HUDEP-2 (cell line): Measurements from ENCODE around the gene MSX2.

ENCODE experiments used
- DNase-seq, 76 experiments: peaks; one replicate each; lab custom pipeline; 2025; ENCODE audit not compliant: unreplicated experiment in 76 of 76; lab: John Stamatoyannopoulos, UW

Gene MSX2

GRCh38 chr5:174765540-174765939 is 41.2 kb downstream of the MSX2 start:
- DNase-seq = no peak

GRCh38 chr5:174767670-174768069 is 43.3 kb downstream of the MSX2 start:
- no peak for DNase-seq

GRCh38 chr5:174769005-174769404 is 44.6 kb downstream of the MSX2 start:
- no peak for DNase-seq

GRCh38 chr5:174773371-174773770 is 49.0 kb downstream of the MSX2 start:
- DNase-seq = no peak

GRCh38 chr5:174775081-174775480 is 50.7 kb downstream of the MSX2 start:
- no peak for DNase-seq

- DNase-seq = no peak
These were observed 52.7 kb downstream of the MSX2 start for GRCh38 chr5:174777111-174777510.

GRCh38 chr5:174777583-174777982 is 53.2 kb downstream of the MSX2 start:
- no peak for DNase-seq
